ENCODE data around the gene UBE2QL1. TPM values are rescaled to one million over a fixed set of nuclear protein-coding genes. Genes with fewer than 3 reads are reported as not detected.

The UBE2QL1 gene
- total RNA-seq, 1 experiment from 2014 or later: not detected

DNA sequence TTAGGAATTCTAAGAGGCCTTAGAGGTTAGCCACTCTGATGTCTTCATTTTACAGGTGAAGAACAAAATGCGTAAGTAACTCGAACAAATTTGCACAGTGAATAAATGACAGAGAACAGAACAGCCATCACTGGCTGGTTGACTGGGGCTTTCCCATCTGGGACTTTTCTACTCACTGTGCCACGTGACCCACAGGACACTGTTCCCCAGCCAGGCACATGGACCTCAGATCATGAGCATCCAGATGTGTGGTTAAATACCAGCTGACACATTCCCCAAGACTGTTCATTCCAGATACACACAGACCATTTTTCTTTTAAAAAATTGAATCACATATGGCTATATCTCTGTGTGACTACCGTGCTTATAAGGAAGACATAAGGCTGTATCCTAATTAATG, 44.5 kb upstream of the UBE2QL1 start (continued):
- TF ChIP-seq, protein P1, sequence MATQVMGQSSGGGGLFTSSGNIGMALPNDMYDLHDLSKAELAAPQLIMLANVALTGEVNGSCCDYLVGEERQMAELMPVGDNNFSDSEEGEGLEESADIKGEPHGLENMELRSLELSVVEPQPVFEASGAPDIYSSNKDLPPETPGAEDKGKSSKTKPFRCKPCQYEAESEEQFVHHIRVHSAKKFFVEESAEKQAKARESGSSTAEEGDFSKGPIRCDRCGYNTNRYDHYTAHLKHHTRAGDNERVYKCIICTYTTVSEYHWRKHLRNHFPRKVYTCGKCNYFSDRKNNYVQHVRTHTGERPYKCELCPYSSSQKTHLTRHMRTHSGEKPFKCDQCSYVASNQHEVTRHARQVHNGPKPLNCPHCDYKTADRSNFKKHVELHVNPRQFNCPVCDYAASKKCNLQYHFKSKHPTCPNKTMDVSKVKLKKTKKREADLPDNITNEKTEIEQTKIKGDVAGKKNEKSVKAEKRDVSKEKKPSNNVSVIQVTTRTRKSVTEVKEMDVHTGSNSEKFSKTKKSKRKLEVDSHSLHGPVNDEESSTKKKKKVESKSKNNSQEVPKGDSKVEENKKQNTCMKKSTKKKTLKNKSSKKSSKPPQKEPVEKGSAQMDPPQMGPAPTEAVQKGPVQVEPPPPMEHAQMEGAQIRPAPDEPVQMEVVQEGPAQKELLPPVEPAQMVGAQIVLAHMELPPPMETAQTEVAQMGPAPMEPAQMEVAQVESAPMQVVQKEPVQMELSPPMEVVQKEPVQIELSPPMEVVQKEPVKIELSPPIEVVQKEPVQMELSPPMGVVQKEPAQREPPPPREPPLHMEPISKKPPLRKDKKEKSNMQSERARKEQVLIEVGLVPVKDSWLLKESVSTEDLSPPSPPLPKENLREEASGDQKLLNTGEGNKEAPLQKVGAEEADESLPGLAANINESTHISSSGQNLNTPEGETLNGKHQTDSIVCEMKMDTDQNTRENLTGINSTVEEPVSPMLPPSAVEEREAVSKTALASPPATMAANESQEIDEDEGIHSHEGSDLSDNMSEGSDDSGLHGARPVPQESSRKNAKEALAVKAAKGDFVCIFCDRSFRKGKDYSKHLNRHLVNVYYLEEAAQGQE (IDR thresholded peaks at IDR 0.05; ENCODE audit: low read depth): no peak

DNA sequence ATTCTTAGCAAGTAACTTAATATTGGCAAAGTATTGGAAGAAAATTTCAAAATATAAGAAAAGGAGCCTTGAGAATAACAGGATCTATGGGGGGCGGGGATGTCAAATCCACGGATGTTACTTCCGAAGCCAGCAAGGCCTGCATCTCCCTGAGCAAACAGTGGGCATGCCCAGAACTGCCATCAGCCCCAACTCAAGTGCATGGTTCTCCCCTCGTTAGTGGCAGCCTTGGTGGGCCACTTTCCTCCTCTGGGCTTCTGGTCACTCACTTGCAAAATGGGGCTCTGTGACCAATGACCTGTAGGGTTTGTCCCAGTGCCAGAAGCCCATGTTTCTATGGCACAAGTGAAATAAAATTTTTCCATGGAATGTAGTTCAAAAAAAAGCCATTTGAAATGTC, 43.1 kb upstream of the UBE2QL1 start:
- Histone ChIP-seq H2AFZ (ENCODE audit: low read depth, low read length, poor library complexity, severe bottlenecking) (no peak overlapping the region), H3K27me3 (ENCODE audit: insufficient read depth, low read length) (peaks cover 50% of the 10 kb centered on the region), H4K20me1 (ENCODE audit: insufficient read depth) (no peaks in the 10 kb centered on the region), H3K9me3 (ENCODE audit: control insufficient read depth in 1 of 2, insufficient read depth in 1 of 2, low read depth in 1 of 2, low read length in 2 of 2) (no peaks in the 10 kb centered on the region), H3K9me2 (ENCODE audit: insufficient read depth) (no peaks in the 10 kb centered on the region), H3K4me1 (ENCODE audit: control insufficient read depth in 1 of 2, insufficient read depth in 2 of 2, low read length in 2 of 2) (no peaks in the 10 kb centered on the region), H3K27ac (ENCODE audit: low read depth, low read length) (no peak overlapping the region), H3K36me3 (ENCODE audit: control insufficient read depth in 1 of 2, insufficient read depth in 2 of 2, low read length in 2 of 2) (no peaks in the 10 kb centered on the region), H3K9ac (ENCODE audit: low read length) (no peak overlapping the region), H3K79me2 (ENCODE audit: insufficient read depth, low read length) (no peaks in the 10 kb centered on the region), H3K4me3 (replicated peaks in 1 of 2; ENCODE audit: low read depth in 1 of 2, low read length in 2 of 2) (no peak overlapping the region), H3K4me2 (ENCODE audit: low read length) (no peak overlapping the region)
- DNase-seq (ENCODE audit: low read depth, low spot score) (no peak), ATAC-seq (no peak)
- ChIA-PET CTCF (no interaction called here), POLR2A (no interaction called here), RAD21 (ENCODE audit: low non-redundant PET in 1 of 2, low total read pairs in 2 of 2, uncharacterized antibody in 2 of 2, unreplicated experiment in 2 of 2) (no interaction called here)
- no TSS peak for BruUV-seq (replicated peaks)
- intact Hi-C loops (cut with micrococcal nuclease): no loop called here
- TF ChIP-seq CEBPB (IDR thresholded peaks at IDR 0.05; ENCODE audit: low read depth): no peak
- TF ChIP-seq POLR2AphosphoS5 (IDR thresholded peaks at IDR 0.05; ENCODE audit: low read depth, low read length): no peak
- TF ChIP-seq EZH2 (IDR thresholded peaks at IDR 0.05): no peak
- no peak for TF ChIP-seq SRF (IDR thresholded peaks at IDR 0.05; ENCODE audit: low read depth)
- TF ChIP-seq, protein P2, sequence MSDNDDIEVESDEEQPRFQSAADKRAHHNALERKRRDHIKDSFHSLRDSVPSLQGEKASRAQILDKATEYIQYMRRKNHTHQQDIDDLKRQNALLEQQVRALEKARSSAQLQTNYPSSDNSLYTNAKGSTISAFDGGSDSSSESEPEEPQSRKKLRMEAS (IDR thresholded peaks at IDR 0.05): no peak
- TF ChIP-seq SP1 (IDR thresholded peaks at IDR 0.05; ENCODE audit: low read depth): no peak
- TF ChIP-seq, protein P3, sequence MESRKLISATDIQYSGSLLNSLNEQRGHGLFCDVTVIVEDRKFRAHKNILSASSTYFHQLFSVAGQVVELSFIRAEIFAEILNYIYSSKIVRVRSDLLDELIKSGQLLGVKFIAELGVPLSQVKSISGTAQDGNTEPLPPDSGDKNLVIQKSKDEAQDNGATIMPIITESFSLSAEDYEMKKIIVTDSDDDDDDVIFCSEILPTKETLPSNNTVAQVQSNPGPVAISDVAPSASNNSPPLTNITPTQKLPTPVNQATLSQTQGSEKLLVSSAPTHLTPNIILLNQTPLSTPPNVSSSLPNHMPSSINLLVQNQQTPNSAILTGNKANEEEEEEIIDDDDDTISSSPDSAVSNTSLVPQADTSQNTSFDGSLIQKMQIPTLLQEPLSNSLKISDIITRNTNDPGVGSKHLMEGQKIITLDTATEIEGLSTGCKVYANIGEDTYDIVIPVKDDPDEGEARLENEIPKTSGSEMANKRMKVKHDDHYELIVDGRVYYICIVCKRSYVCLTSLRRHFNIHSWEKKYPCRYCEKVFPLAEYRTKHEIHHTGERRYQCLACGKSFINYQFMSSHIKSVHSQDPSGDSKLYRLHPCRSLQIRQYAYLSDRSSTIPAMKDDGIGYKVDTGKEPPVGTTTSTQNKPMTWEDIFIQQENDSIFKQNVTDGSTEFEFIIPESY (IDR thresholded peaks at IDR 0.05; ENCODE audit: extremely low read depth, insufficient replicate concordance, low read length): no peak
- no peak for TF ChIP-seq RAD21 (IDR thresholded peaks at IDR 0.05; ENCODE audit: low read depth)
- TF ChIP-seq, protein P1 (IDR thresholded peaks at IDR 0.05; ENCODE audit: low read depth): no peak
- TF ChIP-seq TCF7L2 (IDR thresholded peaks at IDR 0.05; ENCODE audit: borderline replicate concordance, extremely low read depth, insufficient read depth, insufficient read length): no peak
- TF ChIP-seq CBX3 (IDR thresholded peaks at IDR 0.05; ENCODE audit: low read depth): no peak
- no peak for TF ChIP-seq YY1 (IDR thresholded peaks at IDR 0.05; ENCODE audit: extremely low read depth, insufficient replicate concordance, low read depth, low read length)
- no peak for TF ChIP-seq EZH2phosphoT487 (IDR thresholded peaks at IDR 0.05; ENCODE audit: borderline replicate concordance)
- TF ChIP-seq ELF1 (IDR thresholded peaks at IDR 0.05; ENCODE audit: borderline replicate concordance, low read depth): no peak
- no peak for TF ChIP-seq POLR2A (IDR thresholded peaks at IDR 0.05; ENCODE audit: borderline replicate concordance, extremely low read depth, insufficient read depth, insufficient read length)

All from HCT116 (cell line).